Measurements from ENCODE around the gene EDDM13. TPM values are rescaled to one million over a fixed set of nuclear protein-coding genes. Genes with fewer than 3 reads are reported as not detected.

The EDDM13 gene
- total and polyA plus RNA-seq, 2 of the 8 experiments (the other 6 are each of a cell fraction or from before 2014, with no cell fraction given) = not detected

GRCh38 chr19:56312787-56313657 is 40.5 kb downstream of the EDDM13 start (continued):
- TF ChIP-seq CHD1 (IDR thresholded peaks at IDR 0.05; ENCODE audit: low read depth, low read length) = no peak
